A549 treated with AZD9567 at 1 μM for 4 hours (cell line): ENCODE results near the gene FKBP9. TPM values are rescaled to one million over a fixed set of nuclear protein-coding genes. Genes with fewer than 3 reads are reported as not detected.

Experiments used
- total RNA-seq: library from RNA; stranded (reverse); fragments of 200-300 nt; extraction: Qiagen RNA extraction; gene quantifications from 5 replicates; pipeline ENCODE4 v1.2.3, GENCODE V29; 2022; ENCODE audit not compliant: insufficient read depth

FKBP9 gene
- 77.1 to 149 TPM (median 83.8 TPM) in 5 replicates for total RNA-seq

GRCh38 chr7:32957326-32958045 lies at the start of gene FKBP9:
Gene FKBP9, plus strand, starts transcription at chr7:32957440. Its CDS starts 134 bp downstream, at chr7:32957574.

Other genes with a start within 250 kb of the FKBP9 start
- gene KBTBD2, start 65.7 kb upstream of the FKBP9 start, total RNA-seq, result 22.8 to 27.1 TPM (median 26.4 TPM) in 5 replicates
- 33.1 to 41.3 TPM (median 37.7 TPM) in 5 replicates for gene NT5C3A, start 105.3 kb downstream of the FKBP9 start, total RNA-seq
- gene RP9, start 152.0 kb downstream of the FKBP9 start, total RNA-seq, result 30.1 to 35.3 TPM (median 31.6 TPM) in 5 replicates
- gene BBS9, start 172.1 kb downstream of the FKBP9 start, total RNA-seq, result 2.1 to 7.5 TPM (median 3.1 TPM) in 5 replicates